GM10266 (cell line): ENCODE measurements around the gene L3MBTL2.

ENCODE experiments used
- DNase-seq: peaks from one replicate; pipeline ENCODE4 v3.0.0; 2012; ENCODE audit errors: extremely low spot score
- CTCF ChIP-seq: IDR thresholded peaks from 2 replicates; pipeline ENCODE4 v1.5.1; 2012; ENCODE audit warnings: mild to moderate bottlenecking, low read depth; ENCODE audit not compliant: control insufficient read depth, insufficient read depth; ENCODE audit errors: missing control alignments

The L3MBTL2 gene

DNA sequence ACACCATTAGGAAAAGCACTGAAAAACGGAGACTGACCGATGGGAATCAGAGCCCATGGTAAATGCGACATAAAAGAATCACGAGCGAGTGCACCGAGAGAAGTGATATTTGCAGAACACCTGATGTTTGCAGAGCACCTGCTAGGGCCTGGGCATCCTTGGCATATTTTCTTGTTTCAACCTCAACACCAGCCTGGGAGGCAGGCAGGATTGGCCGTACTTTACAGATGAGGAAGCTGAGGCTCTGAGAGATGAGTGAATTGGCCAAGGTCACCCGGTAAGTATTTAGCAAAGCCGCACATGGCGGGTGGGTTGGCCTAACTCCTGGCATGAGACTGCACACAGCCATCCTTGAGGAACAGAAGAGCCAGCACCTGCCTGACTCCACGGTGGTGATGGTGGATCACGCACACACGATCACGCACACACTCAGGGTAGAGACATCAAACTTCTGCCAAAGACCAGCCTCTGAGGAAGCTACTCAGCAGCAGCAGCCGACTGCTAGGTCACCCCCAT lies 57.2 kb downstream of the L3MBTL2 start:
- TF ChIP-seq CTCF = no peak
- no peak for DNase-seq

DNA sequence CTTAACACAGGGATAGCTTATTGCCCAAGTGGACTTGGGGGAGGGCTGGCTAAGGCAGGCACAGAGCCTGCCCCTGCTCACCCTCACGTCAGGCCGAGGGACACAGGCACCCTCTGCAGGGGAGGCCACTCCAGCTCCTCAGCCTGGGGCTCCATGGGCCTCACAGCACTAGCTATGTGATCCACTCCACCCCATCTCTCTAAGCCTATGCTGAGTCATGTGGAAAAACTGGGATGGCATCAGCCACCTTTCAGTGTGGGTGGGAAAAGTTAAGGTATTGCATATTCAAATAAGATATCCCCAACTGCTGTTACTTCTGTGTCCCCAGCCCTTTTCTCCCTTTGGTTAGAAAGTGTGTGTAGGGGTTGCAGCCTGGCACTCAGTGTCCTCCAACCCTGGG lies 58.6 kb downstream of the L3MBTL2 start:
- TF ChIP-seq CTCF = no peak
- DNase-seq = no peak

DNA sequence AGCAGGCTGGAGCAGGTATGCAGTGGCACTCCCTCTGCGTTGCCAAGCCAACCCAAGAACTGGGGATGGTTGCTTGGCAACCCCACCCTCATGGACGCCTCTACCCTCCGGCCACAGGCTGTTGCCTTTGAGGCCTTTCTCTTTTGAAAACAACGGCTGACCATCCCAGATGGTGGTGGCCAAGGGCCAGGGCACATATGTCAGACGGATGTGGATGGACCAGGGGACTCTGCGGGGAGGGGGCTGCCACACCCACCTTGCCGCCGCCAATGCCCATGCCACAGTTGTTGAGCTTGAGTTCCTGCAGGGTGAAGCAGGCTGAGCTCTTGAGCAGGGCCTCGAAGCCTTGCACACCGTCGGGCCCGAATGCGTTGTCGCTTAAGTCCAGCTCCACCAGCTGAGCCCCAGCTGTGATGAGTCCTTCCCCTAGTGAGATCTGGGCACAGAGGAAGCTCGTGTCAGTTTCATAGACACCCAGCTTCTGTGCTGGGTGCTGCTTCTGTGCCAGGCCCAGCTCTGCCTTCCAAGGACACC lies 59.4 kb downstream of the L3MBTL2 start:
- no peak for DNase-seq
- no peak for TF ChIP-seq CTCF

DNA sequence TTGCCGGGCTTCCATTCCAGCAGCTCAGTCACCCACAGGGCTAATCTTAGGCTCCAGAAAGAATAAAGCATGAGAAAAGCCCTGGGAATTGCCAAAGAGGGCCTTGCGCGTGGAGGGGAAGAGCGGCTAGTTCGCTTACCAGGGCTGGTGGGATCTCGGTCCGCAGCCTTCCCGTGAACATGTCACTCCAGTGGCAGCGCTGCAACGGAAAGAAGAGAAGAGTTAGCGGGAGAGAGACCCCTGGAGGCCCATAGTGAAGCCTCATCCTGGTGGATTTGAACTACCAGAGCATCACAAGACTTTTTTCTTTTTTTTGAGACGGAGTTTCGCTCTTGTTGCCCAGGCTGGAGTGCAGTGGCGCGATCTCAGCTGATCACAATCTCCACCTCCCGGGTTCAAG lies 62.8 kb downstream of the L3MBTL2 start:
- no peak for DNase-seq
- TF ChIP-seq CTCF = no peak

DNA sequence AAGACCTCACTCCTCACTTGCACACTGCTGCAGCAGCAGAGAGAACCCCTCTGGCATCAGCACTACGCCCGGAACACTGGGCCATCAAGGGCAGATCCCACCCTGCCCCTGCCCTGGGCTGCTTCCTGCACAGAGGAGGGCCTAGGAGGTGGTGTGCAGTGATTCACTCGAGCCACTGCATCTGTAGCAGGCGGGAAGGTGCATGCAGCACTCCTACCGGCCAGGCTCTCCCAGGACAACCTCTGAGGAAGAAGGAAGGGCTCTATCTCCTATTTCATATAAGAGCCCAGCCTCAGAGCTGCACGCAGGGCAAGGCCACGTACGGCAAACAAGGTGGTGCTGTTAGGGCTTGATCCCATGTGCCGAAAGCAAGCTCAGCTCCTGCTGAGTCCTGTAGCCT lies 66.7 kb downstream of the L3MBTL2 start:
- no peak for DNase-seq
- no peak for TF ChIP-seq CTCF

DNA sequence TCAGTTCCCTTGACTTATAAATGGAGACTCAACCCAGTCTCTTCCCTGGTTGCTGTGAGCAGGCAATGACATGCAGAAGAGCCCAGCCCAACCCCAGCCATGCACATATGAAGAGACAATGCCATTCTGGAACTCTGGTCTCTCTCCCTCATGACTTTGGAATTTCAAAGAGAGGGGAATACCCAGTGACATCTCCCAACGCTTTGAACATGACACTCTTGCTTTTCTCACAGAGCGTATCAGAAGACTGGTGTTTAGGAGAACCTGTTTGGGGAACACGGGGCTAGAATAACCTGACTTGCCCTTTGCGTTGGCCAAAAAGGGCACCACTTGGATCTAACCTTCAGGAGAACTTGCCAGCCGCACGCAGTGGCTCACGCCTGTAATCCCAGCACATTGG lies 68.0 kb downstream of the L3MBTL2 start:
- DNase-seq = no peak
- no peak for TF ChIP-seq CTCF

DNA sequence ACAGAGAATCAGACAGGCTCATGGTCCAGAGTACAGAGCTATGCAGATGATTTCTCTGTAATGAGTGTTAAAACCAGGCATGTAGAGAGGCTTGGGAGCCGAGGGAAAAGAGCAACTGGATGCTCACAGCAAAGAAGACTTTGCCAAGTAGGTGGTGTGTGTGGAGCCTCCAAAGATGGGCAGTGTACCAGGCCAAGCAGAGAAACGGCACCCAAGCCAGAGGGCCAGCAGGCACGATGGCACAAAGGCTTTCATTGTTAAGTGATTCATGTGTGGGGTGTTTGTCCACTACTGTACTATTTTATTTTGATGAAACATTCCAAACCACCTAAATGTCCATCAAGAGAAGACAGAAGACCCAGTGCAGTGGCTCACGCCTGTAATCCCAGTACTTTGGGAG lies 69.7 kb downstream of the L3MBTL2 start:
- no peak for DNase-seq
- no peak for TF ChIP-seq CTCF
